ENCODE results near the gene LPCAT2.

DNA sequence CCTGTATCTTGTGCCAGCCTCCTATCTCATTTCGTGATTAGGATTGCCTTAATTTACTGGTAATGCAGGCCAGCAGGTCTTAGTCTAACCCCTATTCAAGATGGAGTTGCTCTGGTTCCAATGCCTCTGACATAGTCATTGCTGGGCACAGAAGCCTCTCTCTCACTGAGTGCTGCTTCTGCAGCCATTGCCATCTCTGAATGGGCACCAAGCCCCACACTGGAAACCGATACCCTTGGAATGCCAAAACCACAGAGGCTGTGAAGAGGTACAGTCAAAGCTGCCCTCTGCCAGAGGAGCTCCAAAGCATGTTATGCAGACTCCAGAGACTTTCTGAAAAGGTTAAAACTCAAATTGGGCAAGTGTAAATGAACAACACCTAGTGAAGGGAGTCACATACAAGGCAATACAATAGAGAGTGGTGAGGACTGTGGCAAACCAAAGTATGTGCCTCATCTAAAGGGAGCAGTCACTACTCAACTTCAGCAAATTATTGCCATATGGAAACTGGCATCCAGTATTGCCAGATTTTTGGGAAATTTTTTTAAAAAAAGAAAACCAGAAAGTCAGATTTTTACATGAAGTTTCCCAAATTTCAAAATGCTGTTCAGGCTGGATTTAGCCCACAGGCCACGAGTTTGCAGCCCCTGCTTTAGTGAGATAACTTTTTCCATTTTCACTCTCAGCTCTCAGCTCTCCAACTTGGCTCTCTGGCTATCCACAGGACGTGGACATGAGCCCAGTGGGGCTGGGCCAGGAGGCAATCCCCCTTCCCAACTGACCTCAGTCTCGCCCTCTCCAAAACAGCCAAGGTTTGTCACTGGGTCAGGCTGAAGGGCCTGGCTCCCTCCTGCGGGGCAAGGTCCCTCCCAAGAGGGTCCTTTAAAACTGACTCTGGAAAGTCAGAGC is 32.0 kb upstream of the LPCAT2 start:
- TF ChIP-seq, protein P1, sequence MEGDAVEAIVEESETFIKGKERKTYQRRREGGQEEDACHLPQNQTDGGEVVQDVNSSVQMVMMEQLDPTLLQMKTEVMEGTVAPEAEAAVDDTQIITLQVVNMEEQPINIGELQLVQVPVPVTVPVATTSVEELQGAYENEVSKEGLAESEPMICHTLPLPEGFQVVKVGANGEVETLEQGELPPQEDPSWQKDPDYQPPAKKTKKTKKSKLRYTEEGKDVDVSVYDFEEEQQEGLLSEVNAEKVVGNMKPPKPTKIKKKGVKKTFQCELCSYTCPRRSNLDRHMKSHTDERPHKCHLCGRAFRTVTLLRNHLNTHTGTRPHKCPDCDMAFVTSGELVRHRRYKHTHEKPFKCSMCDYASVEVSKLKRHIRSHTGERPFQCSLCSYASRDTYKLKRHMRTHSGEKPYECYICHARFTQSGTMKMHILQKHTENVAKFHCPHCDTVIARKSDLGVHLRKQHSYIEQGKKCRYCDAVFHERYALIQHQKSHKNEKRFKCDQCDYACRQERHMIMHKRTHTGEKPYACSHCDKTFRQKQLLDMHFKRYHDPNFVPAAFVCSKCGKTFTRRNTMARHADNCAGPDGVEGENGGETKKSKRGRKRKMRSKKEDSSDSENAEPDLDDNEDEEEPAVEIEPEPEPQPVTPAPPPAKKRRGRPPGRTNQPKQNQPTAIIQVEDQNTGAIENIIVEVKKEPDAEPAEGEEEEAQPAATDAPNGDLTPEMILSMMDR (IDR thresholded peaks at IDR 0.05): no peak
- TF ChIP-seq POLR2A (IDR thresholded peaks at IDR 0.05): no peak
